SK-N-SH (cell line): ENCODE results near the gene RBM20. TPM values are rescaled to one million over a fixed set of nuclear protein-coding genes. Genes with fewer than 3 reads are reported as not detected.

ENCODE experiments used
- CTCF ChIA-PET: fragments of 300-600, 350-600 bp; formaldehyde crosslinking; extraction: SDS; loops from one replicate; lab custom pipeline; 2021; lab: Yijun Ruan, JAX
- POLR2A ChIA-PET: fragments of 350-600 bp; sonication (Branson Sonifier 250); formaldehyde crosslinking; extraction: SDS; loops from one replicate; lab custom pipeline; 2020; ENCODE audit warnings: antibody characterized with exemption, inconsistent platforms; lab: Yijun Ruan, JAX
- DNase-seq: peaks from one replicate; pipeline ENCODE4 v3.0.0; 2012
- H2AFZ ChIP-seq: fragments of 200-600 bp; sonication (generic); 2 replicates; pipeline ENCODE4 v1.8.1; 2016; ENCODE audit warnings: antibody characterized with exemption, mild to moderate bottlenecking, low read depth
- H3F3A ChIP-seq: fragments of 200-600 bp; sonication (generic); replicated peaks from 2 replicates; pipeline ENCODE3; 2016; ENCODE audit warnings: antibody characterized with exemption, mild to moderate bottlenecking; ENCODE audit not compliant: insufficient read depth
- H3K27ac ChIP-seq, 2 experiments: fragments of 200-500 bp in 1 of 2; fragments of 200-600 bp in 1 of 2; sonication (Bioruptor generic) in 1 of 2; sonication (generic), shearing (Covaris generic) in 1 of 2; 2 replicates each; pipeline versions ENCODE4 v1.5.1 to v1.6.1; 2014 to 2016; ENCODE audit warnings: low read depth in 2 of 2, inconsistent platforms in 1 of 2, low read length in 1 of 2, mild to moderate bottlenecking in 1 of 2, mixed read lengths in 1 of 2
- H3K27me3 ChIP-seq: fragments of 200-600 bp; sonication (generic), shearing (Covaris generic); 2 replicates; pipeline ENCODE4 v1.6.1; 2016; ENCODE audit warnings: mixed run types; ENCODE audit not compliant: insufficient read depth
- H3K36me3 ChIP-seq, 2 experiments: fragments of 200-500 bp in 1 of 2; fragments of 200-600 bp in 1 of 2; sonication (Bioruptor generic) in 1 of 2; sonication (generic) in 1 of 2; replicated peaks in 1 of 2; 2 replicates each; pipeline versions ENCODE3 to v1.5.1; 2014 to 2016; ENCODE audit warnings: low read length in 1 of 2, mild to moderate bottlenecking in 1 of 2; ENCODE audit not compliant: insufficient read depth in 2 of 2, control insufficient read depth in 1 of 2
- H3K4me1 ChIP-seq, 2 experiments: fragments of 200-500 bp in 1 of 2; fragments of 200-600 bp in 1 of 2; sonication (Bioruptor generic) in 1 of 2; sonication (generic), shearing (Covaris generic) in 1 of 2; 2 replicates each; pipeline versions ENCODE4 v1.5.1 to v1.6.1; 2014 to 2016; ENCODE audit warnings: low read depth in 1 of 2, low read length in 1 of 2, mixed run types in 1 of 2; ENCODE audit not compliant: insufficient read depth in 2 of 2, control insufficient read depth in 1 of 2
- H3K4me2 ChIP-seq: fragments of 200-600 bp; sonication (generic), shearing (Covaris generic); 2 replicates; pipeline ENCODE4 v1.6.1; 2017; ENCODE audit warnings: mixed run types
- H3K4me3 ChIP-seq, 2 experiments: fragments of 200-500 bp in 1 of 2; fragments of 200-600 bp in 1 of 2; sonication (Bioruptor generic) in 1 of 2; sonication (generic), shearing (Covaris generic) in 1 of 2; 2 replicates each; pipeline versions ENCODE4 v1.5.1 to v1.8.1; 2014 to 2016; ENCODE audit warnings: low read depth in 2 of 2, inconsistent platforms in 1 of 2, low read length in 1 of 2, mild to moderate bottlenecking in 1 of 2, mixed read lengths in 1 of 2, moderate library complexity in 1 of 2
- H3K79me2 ChIP-seq: fragments of 200-600 bp; sonication (generic); 2 replicates; pipeline ENCODE4 v1.8.1; 2017; ENCODE audit warnings: mild to moderate bottlenecking; ENCODE audit not compliant: insufficient read depth
- H3K9ac ChIP-seq: fragments of 200-600 bp; sonication (generic); 2 replicates; pipeline ENCODE4 v1.6.1; 2017; ENCODE audit warnings: mixed run types
- H3K9me2 ChIP-seq: fragments of 200-600 bp; sonication (generic); 2 replicates; pipeline ENCODE4 v1.6.1; 2017; ENCODE audit warnings: mixed run types
- H3K9me3 ChIP-seq: fragments of 200-600 bp; sonication (generic); 2 replicates; pipeline ENCODE4 v1.6.1; 2017; ENCODE audit warnings: mixed run types, mild to moderate bottlenecking, moderate library complexity
- H4K20me1 ChIP-seq: fragments of 200-600 bp; sonication (generic); 2 replicates; pipeline ENCODE4 v1.6.1; 2017; ENCODE audit warnings: mild to moderate bottlenecking, mixed run types; ENCODE audit not compliant: insufficient read depth
- CHD2 ChIP-seq: fragments of 150-350 bp; IDR thresholded peaks from 2 replicates; pipeline ENCODE4 v1.6.1; 2018; ENCODE audit warnings: low read length; ENCODE audit not compliant: partially characterized antibody
- EP300 ChIP-seq, 2 experiments: IDR thresholded peaks; 2 replicates each; pipeline versions ENCODE4 v1.4.0 to v1.6.1; 2012; ENCODE audit warnings: borderline replicate concordance in 1 of 2, low read depth in 1 of 2, low read length in 1 of 2
- FOSL2 ChIP-seq: IDR thresholded peaks from 2 replicates; pipeline ENCODE4 v1.4.0; 2012; ENCODE audit warnings: low read depth, mild to moderate bottlenecking, moderate library complexity, borderline replicate concordance
- GATA2 ChIP-seq: sonication (generic); formaldehyde crosslinking; IDR thresholded peaks from 2 replicates; pipeline ENCODE4 v1.5.0; 2020; ENCODE audit warnings: mild to moderate bottlenecking, missing genetic modification reagents
- JUND ChIP-seq: IDR thresholded peaks from 2 replicates; pipeline ENCODE4 v1.4.0; 2012
- MEF2A ChIP-seq: IDR thresholded peaks from 2 replicates; pipeline ENCODE4 v1.4.0; 2012; ENCODE audit warnings: low read depth, borderline replicate concordance
- NFIC ChIP-seq: IDR thresholded peaks from 2 replicates; pipeline ENCODE4 v1.4.0; 2012; ENCODE audit warnings: borderline replicate concordance
- RCOR1 ChIP-seq: fragments of 150-350 bp; IDR thresholded peaks from 2 replicates; pipeline ENCODE4 v1.6.1; 2017; ENCODE audit warnings: antibody characterized with exemption, low read length
- RFX5 ChIP-seq: IDR thresholded peaks from 2 replicates; pipeline ENCODE4 v1.6.1; 2012; ENCODE audit warnings: mild to moderate bottlenecking, improper control_type of control experiment, low read length
- SMC3 ChIP-seq: IDR thresholded peaks from 2 replicates; pipeline ENCODE4 v1.6.1; 2012; ENCODE audit warnings: low read depth, low read length, improper control_type of control experiment
- TAF1 ChIP-seq: IDR thresholded peaks from 2 replicates; pipeline ENCODE4 v1.6.1; 2012; ENCODE audit warnings: low read depth, mild to moderate bottlenecking, low read length, moderate library complexity, borderline replicate concordance
- TEAD4 ChIP-seq: IDR thresholded peaks from 2 replicates; pipeline ENCODE4 v1.4.0; 2012; ENCODE audit warnings: mild to moderate bottlenecking, borderline replicate concordance; ENCODE audit not compliant: insufficient read depth
- WGBS: methylation state at CpG from one replicate; pipeline ENCODE4 v1.1.6; 2017; ENCODE audit warnings: low lambda C conversion rate; 5-methylcytosine and 5-hydroxymethylcytosine counted together
- polyA plus RNA-seq, 3 experiments: library from polyadenylated mRNA; depleted of rRNA; stranded (reverse); fragments of >200 nt; gene quantifications; 2 replicates each; pipeline ENCODE4 v1.2.3, GENCODE V29; 2012
- TF ChIP-seq, protein P1 (sequence below): IDR thresholded peaks from 2 replicates; pipeline ENCODE4 v1.4.0; 2012; ENCODE audit warnings: low read depth
- TF ChIP-seq, protein P2 (sequence below): fragments of 200-600 bp; sonication (generic); IDR thresholded peaks from 2 replicates; pipeline ENCODE4 v1.6.1; 2017; ENCODE audit warnings: antibody characterized with exemption, mild to moderate bottlenecking, moderate library complexity
- TF ChIP-seq, protein P3 (sequence below): IDR thresholded peaks from 2 replicates; pipeline ENCODE4 v1.4.0; 2012; ENCODE audit warnings: low read depth, borderline replicate concordance

Gene RBM20
- polyA plus RNA-seq, 1 of the 3 experiments (the other 2 are of a cell fraction) = 0.64 TPM

DNA sequence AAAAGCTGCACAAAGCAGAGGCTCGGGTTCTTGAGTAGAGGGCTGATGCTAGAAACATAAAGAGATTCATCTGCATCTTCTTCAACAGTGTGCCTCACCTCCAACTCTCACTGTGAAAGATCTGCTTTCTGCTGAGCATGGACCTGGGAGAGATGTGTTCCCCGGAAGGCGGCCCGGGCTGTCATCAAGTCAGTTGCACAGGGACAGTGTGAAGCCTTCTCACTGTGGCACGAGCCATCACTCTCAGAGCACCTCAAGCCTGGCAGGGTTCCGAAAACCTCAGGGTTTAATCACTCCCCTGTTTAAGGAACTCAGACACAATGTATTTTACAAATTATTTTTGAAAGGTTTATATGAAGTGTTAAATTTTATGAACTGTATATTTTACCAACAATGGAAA is 98.7 kb downstream of the RBM20 start:
- Histone ChIP-seq H3K4me3 (no peak overlapping the region), H3K36me3 (no peaks in the 10 kb centered on the region), H2AFZ (no peak overlapping the region), H3K4me1 (peaks cover 6 to 22% of the 10 kb centered on the region in 2 experiments; a peak in 3 of 4 replicates), H3K4me2 (no peak overlapping the region), H3K9ac (no peak overlapping the region), H3K9me3 (no peaks in the 10 kb centered on the region), H3K9me2 (no peaks in the 10 kb centered on the region), H3K27me3 (no peaks in the 10 kb centered on the region), H4K20me1 (no peaks in the 10 kb centered on the region), H3K27ac (no peak overlapping the region), H3K79me2 (no peaks in the 10 kb centered on the region), H3F3A (no peaks in the 10 kb centered on the region)
- POLR2A ChIA-PET = no interaction called here
- TF ChIP-seq TEAD4 = no peak
- TF ChIP-seq RFX5 = no peak
- TF ChIP-seq GATA2 = no peak
- TF ChIP-seq FOSL2 = no peak
- TF ChIP-seq MEF2A = no peak
- TF ChIP-seq JUND = no peak
- TF ChIP-seq, protein P1, sequence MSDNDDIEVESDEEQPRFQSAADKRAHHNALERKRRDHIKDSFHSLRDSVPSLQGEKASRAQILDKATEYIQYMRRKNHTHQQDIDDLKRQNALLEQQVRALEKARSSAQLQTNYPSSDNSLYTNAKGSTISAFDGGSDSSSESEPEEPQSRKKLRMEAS = no peak
- TF ChIP-seq, protein P2, sequence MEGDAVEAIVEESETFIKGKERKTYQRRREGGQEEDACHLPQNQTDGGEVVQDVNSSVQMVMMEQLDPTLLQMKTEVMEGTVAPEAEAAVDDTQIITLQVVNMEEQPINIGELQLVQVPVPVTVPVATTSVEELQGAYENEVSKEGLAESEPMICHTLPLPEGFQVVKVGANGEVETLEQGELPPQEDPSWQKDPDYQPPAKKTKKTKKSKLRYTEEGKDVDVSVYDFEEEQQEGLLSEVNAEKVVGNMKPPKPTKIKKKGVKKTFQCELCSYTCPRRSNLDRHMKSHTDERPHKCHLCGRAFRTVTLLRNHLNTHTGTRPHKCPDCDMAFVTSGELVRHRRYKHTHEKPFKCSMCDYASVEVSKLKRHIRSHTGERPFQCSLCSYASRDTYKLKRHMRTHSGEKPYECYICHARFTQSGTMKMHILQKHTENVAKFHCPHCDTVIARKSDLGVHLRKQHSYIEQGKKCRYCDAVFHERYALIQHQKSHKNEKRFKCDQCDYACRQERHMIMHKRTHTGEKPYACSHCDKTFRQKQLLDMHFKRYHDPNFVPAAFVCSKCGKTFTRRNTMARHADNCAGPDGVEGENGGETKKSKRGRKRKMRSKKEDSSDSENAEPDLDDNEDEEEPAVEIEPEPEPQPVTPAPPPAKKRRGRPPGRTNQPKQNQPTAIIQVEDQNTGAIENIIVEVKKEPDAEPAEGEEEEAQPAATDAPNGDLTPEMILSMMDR = no peak
- no peak for TF ChIP-seq SMC3
- TF ChIP-seq NFIC = no peak
- no peak for TF ChIP-seq TAF1
- TF ChIP-seq, protein P3, sequence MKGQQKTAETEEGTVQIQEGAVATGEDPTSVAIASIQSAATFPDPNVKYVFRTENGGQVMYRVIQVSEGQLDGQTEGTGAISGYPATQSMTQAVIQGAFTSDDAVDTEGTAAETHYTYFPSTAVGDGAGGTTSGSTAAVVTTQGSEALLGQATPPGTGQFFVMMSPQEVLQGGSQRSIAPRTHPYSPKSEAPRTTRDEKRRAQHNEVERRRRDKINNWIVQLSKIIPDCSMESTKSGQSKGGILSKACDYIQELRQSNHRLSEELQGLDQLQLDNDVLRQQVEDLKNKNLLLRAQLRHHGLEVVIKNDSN = no peak
- DNase-seq = no peak
- 74% methylated on average over 4 of the region's 6 CpGs for WGBS
- CTCF ChIA-PET = interaction anchor here (0.7 to 2.9 kb wide), 4 partner anchors 46 to 167 kb away, joined by 3 to 11 read pairs (median 3); no protein-coding TSS in a partner anchor

DNA sequence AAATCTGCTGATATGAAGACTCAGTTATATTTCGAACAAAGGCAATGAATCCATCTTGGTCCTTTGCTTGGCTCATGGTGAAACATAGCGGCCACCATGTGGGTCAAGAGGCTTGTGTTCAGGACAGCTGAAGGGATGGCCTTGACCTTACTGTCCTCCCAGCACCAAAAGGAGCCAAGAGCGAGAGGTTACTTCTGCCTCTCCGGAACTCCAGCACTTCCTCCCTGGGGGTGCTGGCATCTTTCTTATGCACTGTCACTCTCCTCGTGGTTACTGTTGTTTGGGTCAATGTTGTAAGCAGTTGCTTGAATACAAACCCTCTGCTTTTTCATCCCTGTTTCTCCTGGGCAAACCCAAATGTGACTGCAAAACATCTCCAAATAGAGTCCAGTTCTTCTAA is 100.6 kb downstream of the RBM20 start:
- ChIA-PET CTCF (interaction anchor here (0.6 to 2.1 kb wide), 7 partner anchors 59 to 476 kb away, joined by 3 to 21 read pairs (median 6); partner anchors contain the start of gene RBM20), POLR2A (no interaction called here)
- no peaks in the 10 kb centered on the region for H3K79me2 ChIP-seq
- H3K9me2 ChIP-seq = no peaks in the 10 kb centered on the region
- no peaks in the 10 kb centered on the region for H3K9me3 ChIP-seq
- no peak overlapping the region for H3K27ac ChIP-seq
- no peak for DNase-seq
- no peaks in the 10 kb centered on the region for H3F3A ChIP-seq
- H3K9ac ChIP-seq = no peak overlapping the region
- no peaks in the 10 kb centered on the region for H3K27me3 ChIP-seq
- peaks cover 11% of the 10 kb centered on the region in 2 experiments; a peak in 3 of 4 replicates for H3K4me1 ChIP-seq
- 74% methylated on average over 5 of the region's 5 CpGs for WGBS
- no peak overlapping the region for H3K4me3 ChIP-seq
- no peaks in the 10 kb centered on the region for H4K20me1 ChIP-seq
- no peak overlapping the region for H3K4me2 ChIP-seq
- no peaks in the 10 kb centered on the region for H3K36me3 ChIP-seq
- TF ChIP-seq, protein P1 = no peak
- TF ChIP-seq EP300 (IDR thresholded peaks at IDR 0.05; ENCODE audit: borderline replicate concordance in 1 of 2, low read depth in 1 of 2, low read length in 1 of 2) (no peak), CHD2 (no peak), RCOR1 (no peak)
- H2AFZ ChIP-seq = no peak overlapping the region
